HT-29 (cell line): Measurements from ENCODE around the gene PSMA5. TPM values are rescaled to one million over a fixed set of nuclear protein-coding genes. Genes with fewer than 3 reads are reported as not detected.
"Not testable (repeated sequence)": the region's sequence is repeated elsewhere in the genome, so short reads cannot be mapped to it uniquely, and the experiment has no call there.

ENCODE experiments used
- DNase-seq: peaks from one replicate; pipeline ENCODE4 v3.0.0-alpha.2; 2015; ENCODE audit warnings: low spot score
- total RNA-seq: library from RNA; depleted of rRNA; stranded (reverse); fragments of >200 nt; shearing (Covaris generic); gene quantifications from 2 replicates; pipeline ENCODE4 v1.2.3, GENCODE V29; 2014

The PSMA5 gene
- total RNA-seq, 1 experiment from 2014 or later, result 80.9 TPM

DNA sequence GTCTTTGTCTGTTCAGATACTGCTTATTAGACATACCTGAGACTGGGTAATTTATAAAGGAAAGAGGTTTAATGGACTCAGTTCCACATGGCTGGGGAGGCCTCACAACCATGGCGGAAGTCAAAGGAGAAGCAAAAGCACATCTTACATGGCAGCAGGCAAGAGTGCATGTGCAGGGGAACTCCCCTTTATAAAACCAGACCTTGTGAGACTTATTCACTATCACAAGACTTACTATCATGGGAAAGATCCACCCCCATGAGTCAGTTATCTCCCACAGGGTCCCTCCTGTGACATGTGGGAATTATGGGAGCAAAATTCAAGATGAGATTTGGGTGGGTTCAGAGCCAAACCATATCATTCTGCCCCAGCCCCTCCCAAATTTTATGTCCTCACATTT is 7.1 kb upstream of the PSMA5 start:
- no peak for DNase-seq

DNA sequence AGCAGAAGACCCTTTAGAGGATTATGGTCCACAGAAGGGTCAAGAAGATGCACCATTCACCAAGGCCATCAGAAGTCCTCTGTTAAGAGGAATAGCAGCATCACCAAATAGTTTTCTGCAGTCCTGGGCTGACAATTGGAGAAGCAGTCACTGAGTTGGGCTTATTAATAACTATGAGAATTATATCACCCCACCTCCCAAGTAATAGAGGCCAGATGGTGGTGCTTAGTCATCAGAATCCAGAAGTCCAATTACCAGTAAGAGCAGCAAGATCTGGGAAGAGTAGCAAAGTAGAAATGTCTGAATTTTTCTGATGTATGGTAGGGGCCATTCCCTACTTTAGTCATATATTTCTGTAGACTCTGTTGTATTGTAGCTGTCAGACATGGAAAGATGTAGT is 6.1 kb upstream of the PSMA5 start:
- no peak for DNase-seq

DNA sequence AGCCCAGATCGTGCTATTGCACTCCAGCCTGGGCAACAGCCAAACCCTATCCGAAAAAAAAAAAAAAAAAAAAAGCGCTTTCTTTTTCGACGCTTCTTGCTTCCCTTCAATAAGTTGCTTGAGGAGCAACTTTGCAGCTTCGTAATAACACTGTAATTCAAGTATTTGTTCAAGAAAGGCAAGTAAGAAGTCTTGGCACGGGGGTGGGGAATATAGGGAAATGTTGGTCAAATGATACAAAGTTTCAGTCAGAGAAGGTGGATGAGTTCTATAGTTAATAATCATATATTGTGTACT is 871 bp upstream of the PSMA5 start:
- DNase-seq, result no peak

DNA sequence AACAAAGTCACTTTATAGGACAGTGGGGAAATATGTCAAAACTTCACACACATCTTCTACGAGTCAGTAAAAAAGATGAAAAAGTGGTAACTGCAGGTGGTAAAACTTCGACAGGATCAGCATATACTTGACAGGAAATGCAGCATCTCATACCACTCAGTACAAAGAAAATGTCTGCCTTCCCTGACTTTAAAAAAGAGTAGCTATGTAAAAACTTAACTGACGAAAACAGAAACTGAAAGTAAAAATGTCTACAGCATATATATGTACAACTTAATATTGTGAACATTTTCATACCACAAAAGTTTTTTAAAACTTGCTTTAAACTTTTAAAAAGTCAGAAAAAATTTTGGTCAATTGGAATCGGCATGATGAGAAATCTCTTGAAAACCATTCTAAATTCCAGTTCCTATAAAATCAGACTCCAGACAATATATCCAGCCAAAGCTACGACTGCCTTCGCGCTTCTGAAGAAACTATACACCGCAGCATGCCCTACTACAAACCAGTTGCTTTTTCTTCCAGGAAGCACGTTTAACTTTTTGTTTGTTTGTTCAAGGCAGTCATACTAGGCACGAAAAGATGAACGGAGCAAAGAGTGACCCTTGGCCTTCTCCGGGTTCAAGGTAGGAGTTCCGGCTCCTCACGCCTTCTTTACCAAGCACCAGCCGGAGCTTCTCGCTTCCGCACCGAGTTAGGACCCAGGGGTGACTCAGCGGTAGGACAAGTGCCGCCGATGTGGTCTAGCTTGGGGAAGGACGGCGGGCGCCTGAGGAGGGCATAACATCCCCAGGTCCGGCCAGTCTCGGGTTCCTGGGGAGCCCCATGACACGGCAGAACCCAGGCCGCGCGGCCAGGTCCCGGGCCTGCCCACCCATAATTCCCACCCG is 612 bp downstream of the PSMA5 start:
- peak; percentile 74 for DNase-seq

DNA sequence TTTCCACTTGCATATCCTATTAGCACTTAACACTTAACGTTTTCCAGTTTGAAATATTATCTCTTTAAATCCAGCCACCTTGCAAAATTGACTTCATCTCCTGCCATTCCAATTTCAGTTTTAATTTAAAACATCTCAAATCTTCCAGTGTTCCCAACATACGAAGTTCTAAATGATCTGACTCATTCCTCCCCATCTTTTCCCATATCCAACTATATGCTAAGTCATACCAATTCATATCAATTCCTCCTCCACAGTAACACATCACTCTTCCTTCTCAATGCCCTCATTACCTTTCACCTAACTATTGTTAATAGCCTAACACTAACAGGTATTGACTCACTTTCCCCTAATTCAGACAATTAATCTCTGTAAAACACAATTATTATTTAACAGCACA is 2.8 kb downstream of the PSMA5 start:
- DNase-seq, result no peak

DNA sequence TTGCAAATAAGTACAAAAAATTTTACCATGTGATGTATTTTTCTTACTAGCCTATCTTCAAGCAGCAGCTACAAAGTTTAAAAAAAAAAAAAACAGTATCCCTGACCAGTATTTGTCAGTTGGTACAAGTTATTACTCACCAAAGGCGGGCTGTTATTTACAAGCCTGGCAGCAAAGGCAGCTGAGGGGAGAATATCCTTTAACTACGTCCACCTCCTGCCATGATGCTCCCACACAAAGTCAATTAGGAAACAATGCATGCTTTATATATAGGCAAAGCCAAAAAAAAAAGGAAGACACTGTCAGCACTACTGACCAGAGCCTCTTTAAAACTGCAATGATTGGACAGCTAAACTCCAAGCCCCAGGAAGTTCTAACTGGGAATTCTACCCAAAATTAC is 13.7 kb downstream of the PSMA5 start:
- no peak for DNase-seq

DNA sequence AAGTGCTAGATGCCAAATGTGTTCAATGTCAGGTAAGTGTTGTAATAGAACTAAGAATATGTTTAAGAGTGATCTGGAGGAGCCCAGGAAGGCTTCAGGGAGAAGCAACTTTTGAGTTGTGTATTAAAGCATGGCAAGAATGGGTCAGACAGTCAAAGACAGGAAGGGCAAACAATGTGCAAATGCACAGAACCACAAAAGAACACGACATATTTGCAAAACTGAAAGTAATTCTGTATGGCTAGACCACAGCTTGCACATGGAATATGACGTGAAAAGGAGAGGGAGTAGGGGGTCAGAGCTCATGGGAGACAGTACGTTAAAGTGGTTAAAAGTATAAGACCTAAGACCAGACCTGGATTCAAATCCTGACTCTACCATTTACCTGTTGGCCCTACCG is 21.4 kb downstream of the PSMA5 start:
- no peak for DNase-seq

DNA sequence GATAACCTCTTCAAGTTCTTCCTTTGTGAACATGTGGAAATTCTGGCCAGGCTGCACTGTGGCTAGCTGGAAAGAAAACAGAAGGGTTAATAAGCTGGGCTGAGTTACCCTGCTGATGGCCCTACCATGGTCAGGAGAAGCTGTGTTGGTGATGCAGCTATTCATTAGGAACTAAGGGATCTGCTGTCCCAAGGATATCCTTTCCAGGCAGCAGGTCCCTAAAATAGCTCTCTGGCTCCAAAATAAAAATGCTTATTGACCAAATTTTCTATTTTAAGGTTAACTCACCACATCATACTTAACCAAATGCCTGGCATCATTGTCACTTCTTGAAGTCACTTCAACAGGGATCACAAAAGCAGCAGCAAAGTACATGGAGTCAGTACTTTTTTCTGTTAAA is 24.2 kb downstream of the PSMA5 start:
- no peak for DNase-seq

DNA sequence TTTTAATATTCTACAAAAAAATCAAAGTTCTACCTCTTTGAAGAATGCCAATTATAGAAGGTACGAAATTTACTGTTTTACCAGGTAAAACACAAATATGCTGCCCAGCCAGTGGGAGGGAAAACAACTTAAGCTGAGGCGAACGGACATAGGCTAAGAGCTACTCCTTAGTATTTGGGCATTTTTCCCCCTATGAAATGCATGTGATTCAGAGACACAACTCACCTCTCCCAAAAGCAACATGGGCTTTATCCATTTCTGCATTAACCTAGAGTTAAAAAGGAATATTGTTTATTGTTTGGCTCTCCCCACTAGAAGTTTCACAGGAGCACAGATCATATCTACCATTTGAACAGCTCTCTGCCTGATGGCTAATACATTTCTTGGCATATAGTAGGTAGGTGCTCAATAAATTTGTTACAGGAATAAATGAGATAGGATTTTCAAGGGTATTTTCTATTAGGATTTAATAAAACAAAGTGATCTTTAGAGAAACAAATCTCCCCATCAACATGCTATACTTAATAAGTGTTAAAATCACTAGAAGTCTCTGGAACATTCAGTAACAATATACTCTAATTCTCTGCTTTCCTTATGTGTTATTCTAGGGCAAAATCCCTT is 26.1 kb downstream of the PSMA5 start:
- DNase-seq, result no peak

DNA sequence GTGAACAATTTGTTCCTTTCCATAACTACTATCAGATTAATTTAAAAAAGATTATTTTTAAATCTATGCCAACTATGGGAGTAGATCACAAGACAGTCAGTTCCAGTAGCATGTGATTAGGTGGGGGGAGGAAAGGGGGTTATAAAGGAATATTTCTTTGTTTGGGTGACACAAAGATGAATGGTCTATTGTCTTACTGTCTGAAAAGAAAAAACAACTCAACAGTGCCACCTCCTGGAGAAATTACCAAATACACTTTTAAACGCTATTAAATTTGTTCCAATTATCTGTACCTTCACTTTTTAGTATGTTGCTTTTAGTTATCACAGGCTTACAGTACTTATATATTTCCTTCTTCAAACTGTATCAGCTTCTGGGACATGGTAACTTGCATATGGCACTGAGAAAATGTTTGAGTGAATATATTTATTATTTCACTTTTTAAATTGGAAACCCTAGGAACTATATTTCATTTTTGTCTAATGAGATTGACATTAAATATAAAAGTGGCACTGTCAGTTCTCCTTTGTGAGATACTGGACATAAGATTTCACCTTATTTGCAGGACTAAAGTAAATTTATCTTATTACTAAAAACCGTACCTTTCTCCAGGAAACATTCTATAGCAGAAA is 26.8 kb downstream of the PSMA5 start:
- peak; percentile 91 for DNase-seq

DNA sequence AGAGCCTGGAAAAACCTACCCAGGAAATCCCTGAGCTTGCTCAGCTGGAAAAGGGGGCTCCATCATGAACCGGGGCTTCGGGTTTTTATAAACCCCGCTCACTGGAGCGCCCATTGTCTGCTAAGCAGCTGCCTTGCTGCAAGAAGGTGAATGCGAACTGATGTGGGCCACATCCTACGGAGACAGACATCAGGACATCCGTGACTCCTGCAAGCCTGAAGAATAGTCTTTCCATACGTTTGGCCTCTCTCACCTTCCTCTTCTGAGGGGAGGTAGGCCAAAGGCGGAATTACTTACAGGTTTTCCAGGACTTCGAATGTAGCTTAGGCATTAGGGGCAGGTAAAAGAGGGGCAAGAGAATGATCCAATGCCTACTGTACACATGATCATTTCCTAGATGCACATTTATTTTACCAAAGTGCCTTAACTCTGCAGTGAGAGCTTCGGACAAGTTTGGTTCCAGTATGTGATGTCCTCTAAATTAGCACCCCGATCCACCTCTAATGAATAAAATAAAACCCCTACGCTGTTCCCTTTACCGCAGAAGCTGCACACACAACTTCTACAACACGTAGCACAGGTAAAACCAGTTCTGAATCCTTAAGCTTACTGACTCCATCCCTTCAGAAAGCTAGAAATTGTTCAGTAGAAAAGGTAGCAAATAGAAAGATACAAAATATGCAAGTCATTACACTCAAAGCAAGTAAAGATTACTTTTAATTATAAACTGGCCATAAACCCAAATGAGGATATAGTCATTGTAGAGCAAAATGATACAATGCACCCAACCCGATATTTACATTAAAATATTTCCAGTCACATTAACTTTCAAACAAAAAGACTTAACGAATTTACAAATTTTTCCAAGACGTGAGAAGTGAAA is 27.7 kb downstream of the PSMA5 start:
- peak; percentile 46 for DNase-seq

DNA sequence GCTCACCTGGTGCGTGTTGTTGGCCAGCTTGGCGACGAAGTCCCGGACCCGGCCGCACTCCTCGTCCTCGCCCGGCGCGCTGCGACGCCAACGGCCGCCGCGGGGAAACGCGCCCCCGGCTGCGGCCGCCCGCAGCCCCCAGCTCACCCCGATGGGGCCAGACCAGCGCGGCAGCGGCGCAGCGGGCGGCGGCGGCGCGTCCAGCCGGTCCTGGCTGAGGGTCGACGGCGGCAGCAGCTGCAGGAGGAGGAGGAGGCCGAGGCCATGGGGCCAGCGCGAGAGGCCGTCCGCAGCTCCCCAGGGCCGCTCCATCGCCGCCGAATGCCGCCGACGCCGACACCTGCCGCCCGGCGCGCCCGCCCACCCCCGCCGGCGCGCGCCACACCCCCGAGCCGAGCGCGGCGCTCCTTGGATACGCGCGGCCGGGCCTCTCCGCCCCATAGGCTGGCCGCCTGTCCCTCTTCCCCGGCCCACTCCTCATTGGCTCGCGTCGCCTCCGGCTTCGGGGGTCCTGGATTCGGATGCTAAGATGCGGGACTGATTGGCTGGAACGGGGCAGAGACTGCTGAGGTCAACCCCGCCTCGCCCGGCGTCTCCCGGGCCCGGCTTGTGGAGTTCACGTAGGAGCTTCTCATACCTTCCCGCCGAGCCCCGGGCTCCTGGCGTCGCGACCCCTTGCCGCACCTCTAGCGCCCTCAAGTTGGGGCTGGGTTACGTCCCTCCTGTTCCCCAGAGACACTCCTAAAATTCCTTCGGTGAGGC is 28.5 kb downstream of the PSMA5 start, which contains the start of gene SORT1:
Gene SORT1 (minus strand): TSS at position 338 of the 762 bp plus-strand sequence. CDS start 26 bp downstream, at position 312.
- peak; percentile 84 for DNase-seq

DNA sequence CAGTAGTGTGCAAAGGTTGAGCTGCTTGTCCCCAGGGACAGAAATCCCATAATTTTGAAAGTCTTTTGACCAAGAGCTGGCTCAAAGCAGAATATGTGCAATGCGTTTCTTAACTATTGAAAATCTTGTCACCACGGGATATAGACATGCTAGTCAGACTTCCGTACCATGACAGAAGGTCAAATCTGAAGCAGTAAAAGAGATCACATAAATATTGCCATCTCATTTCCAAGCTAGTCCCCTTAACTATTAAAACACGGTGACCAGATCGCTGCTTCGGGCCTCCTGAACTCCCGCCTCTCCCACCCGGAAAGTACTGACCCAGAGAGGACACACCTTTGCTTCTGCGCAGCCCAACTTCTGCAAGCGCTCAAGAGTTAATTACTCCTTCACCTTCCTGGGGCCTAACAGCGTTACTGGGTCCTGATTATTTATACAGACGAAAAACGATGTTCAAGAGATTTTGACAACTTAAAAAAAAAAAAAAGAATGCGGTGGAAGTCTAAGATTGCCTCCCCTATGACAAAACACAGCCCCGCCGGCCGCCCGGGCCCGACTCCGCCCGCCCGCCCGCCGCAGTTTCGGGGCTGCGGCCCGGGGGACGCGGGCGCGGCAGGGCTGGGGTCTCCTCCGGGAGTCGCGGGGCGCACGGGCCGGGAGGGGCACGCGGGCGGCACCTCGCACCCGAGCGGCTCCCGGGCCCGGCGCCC is 29.2 kb downstream of the PSMA5 start:
- DNase-seq, result peak; percentile 37

DNA sequence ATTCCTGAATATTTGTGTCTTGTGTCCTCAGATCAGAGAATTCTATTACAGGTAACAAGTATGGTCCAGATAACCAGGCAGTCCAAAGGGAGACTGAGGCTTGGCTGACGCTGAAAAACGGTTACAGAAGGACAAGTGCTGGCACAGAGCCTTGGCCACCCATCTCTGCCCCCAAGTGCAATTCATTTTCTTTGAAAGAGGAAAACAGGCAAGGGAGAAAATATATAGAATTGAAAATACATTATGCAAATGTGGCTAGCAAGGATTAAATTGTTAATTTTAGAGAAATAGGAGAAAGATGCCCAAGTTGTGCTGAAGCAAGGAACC is 29.8 kb downstream of the PSMA5 start:
- no peak for DNase-seq

DNA sequence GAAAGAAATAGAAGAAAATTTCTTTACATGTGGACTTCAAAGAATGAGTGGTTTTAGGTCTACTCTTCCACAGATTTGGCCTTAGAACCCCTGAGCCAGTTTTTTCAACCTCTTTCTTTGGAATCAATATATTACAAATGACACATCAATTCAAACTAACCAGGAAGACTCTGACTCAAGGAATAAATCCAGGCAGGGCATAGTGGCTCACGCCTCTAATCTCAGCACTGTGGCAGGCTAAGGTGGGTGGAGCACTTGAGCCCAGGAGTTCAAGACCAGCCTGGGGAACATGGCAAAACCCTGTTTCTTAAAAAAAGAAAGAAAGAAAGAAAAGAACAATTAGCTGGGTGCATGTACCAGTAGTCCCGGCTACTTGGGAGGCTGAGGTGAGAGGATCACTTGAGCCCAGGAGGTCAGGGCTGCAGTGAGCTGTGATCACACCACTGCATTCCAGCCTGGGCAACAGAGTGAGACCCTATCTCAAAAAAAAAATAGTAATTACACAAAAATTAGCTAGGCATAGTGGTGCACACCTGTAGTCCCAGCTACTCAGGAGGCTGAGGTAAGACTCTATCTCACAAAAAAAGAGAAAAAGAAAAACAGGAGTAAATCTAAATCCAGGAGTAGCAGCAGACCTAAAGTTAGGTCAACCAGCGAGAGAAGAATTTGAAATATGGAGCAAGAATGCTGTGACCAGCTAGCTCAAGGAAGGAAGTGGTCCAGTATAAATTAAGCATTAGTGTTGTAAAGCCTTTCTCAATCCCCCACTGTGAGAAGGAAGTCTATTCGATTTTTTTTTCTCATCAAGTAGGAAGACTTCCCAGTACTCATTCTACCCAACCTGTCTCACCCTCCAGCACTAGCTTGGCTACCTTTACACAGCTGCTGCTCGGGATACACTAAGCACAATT is 30.4 kb downstream of the PSMA5 start:
- peak; percentile 8 for DNase-seq

DNA sequence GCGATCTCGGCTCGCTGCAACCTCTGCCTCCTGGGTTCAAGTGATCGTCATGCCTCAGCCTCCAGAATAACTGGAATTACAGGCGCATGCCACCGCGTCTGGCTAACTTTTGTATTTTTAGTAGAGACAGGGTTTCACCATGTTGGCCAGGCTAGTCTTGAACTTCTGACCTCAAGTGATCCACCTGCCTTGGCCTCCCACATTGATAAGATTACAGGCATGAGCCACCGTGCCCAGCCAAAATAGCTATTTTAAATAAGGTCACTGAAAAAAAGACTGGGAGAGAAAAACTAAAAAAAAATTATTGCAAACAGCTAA is 31.0 kb downstream of the PSMA5 start:
- not testable (repeated sequence) for DNase-seq

DNA sequence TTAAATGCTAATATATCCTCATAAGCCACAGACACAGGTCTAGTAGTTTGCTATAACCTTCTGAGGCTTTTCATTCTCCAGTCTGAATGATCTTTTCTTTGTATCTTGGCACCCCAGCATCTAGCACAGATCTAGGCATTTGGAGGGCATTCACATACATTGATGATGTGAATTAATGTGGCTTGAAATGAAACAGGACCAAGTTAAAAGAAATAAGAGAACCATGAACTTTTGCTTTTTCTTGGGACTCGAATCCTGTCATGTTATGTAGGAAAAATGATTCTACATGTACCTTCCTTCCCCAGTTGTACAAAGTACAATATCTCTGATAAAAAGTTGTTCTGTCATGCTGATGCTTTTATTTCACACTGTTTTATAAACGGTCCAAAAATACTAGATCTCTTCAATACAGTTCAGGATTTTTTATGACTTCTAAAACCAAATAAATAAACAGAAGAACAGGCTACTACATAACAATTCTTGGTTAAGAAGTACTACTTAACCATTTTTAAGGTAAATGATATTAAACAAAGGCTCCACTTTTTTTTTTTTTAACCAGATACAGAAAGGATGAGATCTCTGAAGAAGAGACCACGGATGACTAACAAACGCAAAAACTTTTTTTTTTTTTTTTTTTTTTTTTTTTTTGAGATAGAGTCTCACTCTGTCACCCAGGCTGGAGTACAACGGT is 31.5 kb downstream of the PSMA5 start:
- DNase-seq, result no peak

DNA sequence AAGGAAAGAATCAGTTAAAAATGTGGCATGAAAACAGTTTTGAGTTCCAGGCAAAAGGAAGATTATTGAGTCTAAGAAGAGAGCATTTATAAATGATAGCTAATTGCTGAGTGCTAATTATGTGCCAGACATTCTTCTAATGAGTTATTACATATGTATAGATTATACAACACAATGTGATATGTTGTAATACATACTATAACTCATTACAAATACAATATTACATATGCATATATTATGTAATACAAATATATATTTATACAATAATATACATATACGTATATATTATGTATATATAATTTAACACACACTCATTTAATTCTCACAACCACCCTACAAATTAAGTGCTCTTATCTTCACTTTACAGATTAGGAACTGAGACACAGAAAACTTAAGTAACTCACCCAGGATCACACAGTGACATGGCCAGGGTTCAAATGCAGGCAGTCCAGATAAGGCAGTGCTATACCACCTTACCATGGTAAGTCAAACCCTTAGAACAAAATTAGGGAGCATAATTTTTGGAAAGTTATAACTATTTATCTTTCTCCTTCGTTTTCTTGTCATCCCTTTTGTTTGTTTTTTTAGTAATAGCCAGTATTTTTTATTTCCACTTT is 32.5 kb downstream of the PSMA5 start:
- no peak for DNase-seq
